ENCODE data around the gene MAPK13.
"Not testable (repeated sequence)": the region's sequence is repeated elsewhere in the genome, so short reads cannot be mapped to it uniquely, and the experiment has no call there.

MAPK13 gene

DNA sequence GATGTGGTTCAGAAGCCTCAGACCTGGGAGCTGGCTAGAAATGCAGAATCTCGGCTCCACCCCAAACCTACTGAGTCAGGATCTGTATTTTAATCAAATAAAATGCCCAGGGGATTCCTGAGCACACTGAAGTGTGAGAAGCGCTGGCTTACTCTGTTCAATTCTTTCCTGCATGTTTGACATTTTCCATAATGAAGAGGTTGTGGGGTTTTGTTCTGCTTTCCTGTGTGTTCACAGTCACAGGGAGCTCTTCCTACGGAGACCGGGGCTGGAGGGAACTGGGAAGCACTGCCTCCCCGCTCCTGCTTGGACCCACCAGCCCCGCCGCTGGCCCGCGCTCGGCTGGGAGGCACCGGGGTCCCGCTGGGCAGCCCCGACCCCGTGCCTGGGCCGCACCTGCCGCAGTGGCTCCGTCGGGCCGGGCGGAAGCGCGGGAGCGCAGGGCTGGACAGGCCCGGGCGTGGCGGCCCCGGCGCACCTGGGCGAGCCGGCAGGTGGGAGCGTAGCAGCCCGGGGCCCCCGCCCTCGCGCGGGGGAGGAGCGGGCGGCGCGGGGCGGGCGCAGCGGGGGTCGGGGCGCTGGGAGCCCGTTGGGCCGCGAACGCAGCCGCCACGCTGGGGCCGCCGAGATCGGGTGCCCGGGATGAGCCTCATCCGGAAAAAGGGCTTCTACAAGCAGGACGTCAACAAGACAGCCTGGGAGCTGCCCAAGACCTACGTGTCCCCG, at the start of gene MAPK13:
Gene MAPK13, plus strand, starts transcription at position 573 of the 726 bp plus-strand sequence. Its CDS starts 70 bp downstream, at position 643.
- TF ChIP-seq, protein P1, sequence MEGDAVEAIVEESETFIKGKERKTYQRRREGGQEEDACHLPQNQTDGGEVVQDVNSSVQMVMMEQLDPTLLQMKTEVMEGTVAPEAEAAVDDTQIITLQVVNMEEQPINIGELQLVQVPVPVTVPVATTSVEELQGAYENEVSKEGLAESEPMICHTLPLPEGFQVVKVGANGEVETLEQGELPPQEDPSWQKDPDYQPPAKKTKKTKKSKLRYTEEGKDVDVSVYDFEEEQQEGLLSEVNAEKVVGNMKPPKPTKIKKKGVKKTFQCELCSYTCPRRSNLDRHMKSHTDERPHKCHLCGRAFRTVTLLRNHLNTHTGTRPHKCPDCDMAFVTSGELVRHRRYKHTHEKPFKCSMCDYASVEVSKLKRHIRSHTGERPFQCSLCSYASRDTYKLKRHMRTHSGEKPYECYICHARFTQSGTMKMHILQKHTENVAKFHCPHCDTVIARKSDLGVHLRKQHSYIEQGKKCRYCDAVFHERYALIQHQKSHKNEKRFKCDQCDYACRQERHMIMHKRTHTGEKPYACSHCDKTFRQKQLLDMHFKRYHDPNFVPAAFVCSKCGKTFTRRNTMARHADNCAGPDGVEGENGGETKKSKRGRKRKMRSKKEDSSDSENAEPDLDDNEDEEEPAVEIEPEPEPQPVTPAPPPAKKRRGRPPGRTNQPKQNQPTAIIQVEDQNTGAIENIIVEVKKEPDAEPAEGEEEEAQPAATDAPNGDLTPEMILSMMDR (IDR thresholded peaks at IDR 0.05; ENCODE audit: borderline replicate concordance, insufficient read depth, low read depth, low read length): no peak
- peak within 1 kb of the TSS; percentile 16 for H3K4me3 ChIP-seq (ENCODE audit: low read depth, low read length)

DNA sequence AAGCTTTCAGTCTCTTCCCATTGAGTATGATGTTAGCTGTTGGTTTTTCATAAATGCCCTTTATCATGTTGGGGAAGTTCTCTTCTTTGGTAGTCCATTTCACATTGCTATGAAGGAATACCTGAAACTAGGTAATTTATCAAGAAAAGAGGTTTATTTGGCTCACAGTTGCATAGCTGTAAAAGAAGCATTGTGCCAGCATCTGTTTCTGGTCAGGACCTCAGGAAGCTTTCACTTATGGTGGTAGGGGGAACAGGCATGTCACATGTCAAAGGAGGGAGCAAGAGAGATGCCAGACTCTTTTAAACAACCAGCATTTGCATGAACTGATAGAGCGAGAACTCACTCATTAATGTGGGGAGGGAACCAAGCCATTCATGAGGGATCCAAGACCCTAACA, 48.0 kb upstream of the MAPK13 start:
- no peak overlapping the region for H3K4me3 ChIP-seq (ENCODE audit: low read depth, low read length)
- TF ChIP-seq, protein P1 (IDR thresholded peaks at IDR 0.05; ENCODE audit: borderline replicate concordance, insufficient read depth, low read depth, low read length): no peak

DNA sequence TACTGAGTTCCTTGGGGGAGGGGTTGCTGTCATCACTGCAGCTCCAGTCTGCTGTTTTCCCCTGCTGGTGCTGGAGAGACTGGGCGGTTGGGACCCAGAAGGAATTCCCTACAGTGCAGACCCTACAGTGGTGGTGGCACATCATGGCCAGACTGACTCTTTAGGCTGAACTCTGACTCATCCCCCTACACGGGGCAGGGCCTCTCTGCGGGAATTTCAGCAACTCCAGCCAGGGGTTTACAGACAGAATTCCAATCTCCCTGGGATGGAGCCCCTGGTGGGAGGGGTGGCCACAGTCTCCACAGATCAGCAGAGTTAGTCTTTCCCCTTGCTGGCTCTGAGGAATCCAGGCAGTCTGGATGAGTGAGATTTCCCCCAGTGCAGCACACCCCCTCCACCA, 46.9 kb upstream of the MAPK13 start:
- no peak overlapping the region for H3K4me3 ChIP-seq (ENCODE audit: low read depth, low read length)
- TF ChIP-seq, protein P1 (IDR thresholded peaks at IDR 0.05; ENCODE audit: borderline replicate concordance, insufficient read depth, low read depth, low read length): no peak

DNA sequence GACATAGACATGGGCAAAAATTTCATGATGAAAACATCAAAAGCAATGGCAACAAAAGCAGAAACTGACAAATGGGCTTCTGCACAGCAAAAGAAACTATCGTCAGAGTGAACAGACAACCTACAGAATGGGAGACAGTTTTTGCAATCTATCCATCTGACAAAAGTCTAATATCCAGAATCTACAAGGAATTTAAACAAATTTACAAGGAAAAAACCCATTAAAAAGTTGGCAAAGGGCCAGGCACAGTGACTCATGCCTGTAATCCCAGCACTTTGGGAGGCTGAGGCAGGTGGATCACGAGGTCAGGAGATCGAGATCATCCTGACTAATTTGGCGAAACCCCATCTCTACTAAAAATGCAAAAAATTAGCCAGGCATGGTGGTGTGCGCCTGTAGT, 42.1 kb upstream of the MAPK13 start:
- not testable (repeated sequence) for H3K4me3 ChIP-seq (ENCODE audit: low read depth, low read length)

DNA sequence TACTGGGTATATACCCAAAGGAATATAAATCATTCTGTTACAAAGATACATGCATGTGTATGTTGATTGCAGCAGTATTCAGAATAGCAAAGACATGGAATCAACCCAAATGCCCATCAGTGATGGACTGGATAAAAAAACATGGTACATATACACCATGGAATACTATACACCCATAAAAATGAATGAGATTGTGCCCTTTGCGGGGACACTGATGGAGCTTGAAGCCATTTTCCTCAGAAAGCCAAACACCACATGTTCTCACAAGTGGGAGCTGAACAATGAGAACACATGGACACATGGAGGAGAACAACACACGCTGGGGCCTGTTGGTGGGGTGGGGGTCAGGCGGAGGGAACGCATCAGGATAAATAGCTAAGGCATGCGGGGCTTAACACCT, 41.3 kb upstream of the MAPK13 start:
- no peak overlapping the region for H3K4me3 ChIP-seq (ENCODE audit: low read depth, low read length)
- TF ChIP-seq, protein P1 (IDR thresholded peaks at IDR 0.05; ENCODE audit: borderline replicate concordance, insufficient read depth, low read depth, low read length): no peak

DNA sequence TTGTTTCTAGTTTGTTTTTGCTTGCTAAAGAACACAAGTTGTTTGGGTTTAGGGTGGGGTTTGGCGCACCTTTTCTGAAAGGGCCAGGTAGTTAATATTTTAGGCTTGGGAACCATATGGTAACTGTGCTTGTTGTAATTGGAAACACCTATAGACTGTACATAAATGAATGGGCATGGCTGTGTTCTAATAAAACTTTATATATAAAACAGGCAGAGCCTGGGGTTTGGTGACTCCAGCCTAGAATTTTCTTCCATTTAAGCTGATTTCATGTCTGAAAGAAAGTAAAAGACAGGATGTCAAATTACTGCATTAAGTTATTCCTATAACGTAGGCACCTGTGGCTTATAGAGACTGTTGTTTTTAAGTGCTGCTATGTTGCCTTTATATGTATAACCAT, 36.1 kb upstream of the MAPK13 start:
- no peak overlapping the region for H3K4me3 ChIP-seq (ENCODE audit: low read depth, low read length)
- TF ChIP-seq, protein P1 (IDR thresholded peaks at IDR 0.05; ENCODE audit: borderline replicate concordance, insufficient read depth, low read depth, low read length): no peak

DNA sequence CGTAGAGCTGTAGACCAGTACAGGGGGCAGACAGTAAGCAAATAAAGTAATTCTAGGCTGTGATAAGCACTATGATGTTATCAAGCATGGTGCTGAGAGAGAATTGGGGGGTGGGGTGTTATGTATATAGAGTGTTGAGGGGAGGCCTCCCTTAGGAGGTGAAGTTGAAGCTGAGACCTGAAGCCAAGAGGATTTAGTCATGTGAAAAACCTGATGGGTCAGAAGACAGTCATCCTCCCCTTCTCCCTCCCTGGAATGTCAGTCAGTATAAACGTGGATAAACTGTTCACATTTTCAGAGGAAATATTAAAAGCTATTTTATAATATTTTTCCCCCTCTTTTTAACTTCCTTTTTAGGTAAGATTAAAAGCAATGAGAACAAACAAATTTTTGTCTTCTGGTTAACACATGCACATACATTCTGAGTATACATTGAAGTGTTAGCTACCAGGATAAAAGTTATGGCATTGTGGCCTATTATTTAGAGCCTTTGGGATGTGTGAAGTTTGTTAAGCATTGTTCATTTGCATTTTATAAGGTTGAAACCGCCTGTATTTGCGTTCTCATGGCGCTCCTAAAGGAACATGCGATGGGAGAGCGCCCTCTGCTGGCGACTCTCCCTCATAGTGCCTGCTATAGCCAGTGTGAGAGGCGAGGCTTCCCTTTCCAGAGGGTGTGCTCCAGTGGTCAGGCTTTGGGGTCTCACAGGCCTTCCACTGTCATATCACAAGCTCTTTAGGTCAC, 35.4 kb upstream of the MAPK13 start:
- H3K4me3 ChIP-seq (ENCODE audit: low read depth, low read length): no peak overlapping the region
- TF ChIP-seq, protein P1 (IDR thresholded peaks at IDR 0.05; ENCODE audit: borderline replicate concordance, insufficient read depth, low read depth, low read length): peak; percentile 87
